Measurements from ENCODE around the gene AOC1. TPM values are rescaled to one million over a fixed set of nuclear protein-coding genes. Genes with fewer than 3 reads are reported as not detected.

Gene AOC1
- polyA plus RNA-seq, 1 donor from 2014 or later, result not detected

DNA sequence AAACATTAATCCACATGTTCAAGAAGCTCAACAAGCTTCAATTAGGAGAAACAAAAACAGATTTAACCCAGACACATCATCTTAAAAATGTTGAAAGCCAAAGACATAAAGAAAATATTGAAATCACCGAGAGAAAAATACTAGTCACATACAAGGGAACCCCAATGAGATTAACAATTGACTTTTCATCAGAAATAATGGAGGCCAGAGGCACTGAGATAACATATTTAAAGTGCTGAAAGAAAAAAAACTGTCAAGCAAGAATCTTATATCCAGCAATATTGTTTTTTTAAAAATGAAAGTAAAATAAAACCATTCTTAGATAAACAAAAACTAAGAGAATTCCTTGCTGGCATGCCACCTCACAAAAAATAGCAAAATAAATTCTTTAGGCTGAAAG is 28.9 kb downstream of the AOC1 start:
- H3K27ac ChIP-seq (ENCODE audit: low read length), result no peak overlapping the region
- no peak overlapping the region for H3K9ac ChIP-seq (ENCODE audit: low read length)
- no peaks in the 10 kb centered on the region for H4K20me1 ChIP-seq (ENCODE audit: insufficient read depth)
- no peaks in the 10 kb centered on the region for H3K9me2 ChIP-seq (ENCODE audit: insufficient read depth, low read length)
- H3K9me3 ChIP-seq (ENCODE audit: low read length), result no peaks in the 10 kb centered on the region
- H3K27me3 ChIP-seq (ENCODE audit: insufficient read depth, low read depth, low read length), result no peaks in the 10 kb centered on the region
- no peak overlapping the region for H2AFZ ChIP-seq (ENCODE audit: low read depth, low read length)
- no peak overlapping the region for H3K4me2 ChIP-seq (ENCODE audit: low read length)
- H3K4me3 ChIP-seq (ENCODE audit: low read length), result no peak overlapping the region
- no peaks in the 10 kb centered on the region for H3F3A ChIP-seq (ENCODE audit: insufficient read depth, low read length, poor library complexity, severe bottlenecking)
- no peaks in the 10 kb centered on the region for H3K36me3 ChIP-seq (ENCODE audit: insufficient read depth, low read length)
- no peaks in the 10 kb centered on the region for H3K79me2 ChIP-seq (replicated peaks; ENCODE audit: insufficient read depth, low read length)
- TF ChIP-seq EP300 (conservative IDR thresholded peaks at IDR 0.05; ENCODE audit: poor library complexity, severe bottlenecking) (no peak), TAF1 (IDR thresholded peaks at IDR 0.05; ENCODE audit: low read depth) (no peak), POLR2AphosphoS5 (IDR thresholded peaks at IDR 0.05) (no peak), RAD21 (conservative IDR thresholded peaks at IDR 0.05) (no peak), SMC3 (conservative IDR thresholded peaks at IDR 0.05; ENCODE audit: poor library complexity) (no peak), MXI1 (conservative IDR thresholded peaks at IDR 0.05; ENCODE audit: poor library complexity, severe bottlenecking) (no peak), EZH2 (IDR thresholded peaks at IDR 0.05; ENCODE audit: borderline replicate concordance, insufficient read depth, low read length, poor library complexity, severe bottlenecking) (no peak)
- TF ChIP-seq, protein P1, sequence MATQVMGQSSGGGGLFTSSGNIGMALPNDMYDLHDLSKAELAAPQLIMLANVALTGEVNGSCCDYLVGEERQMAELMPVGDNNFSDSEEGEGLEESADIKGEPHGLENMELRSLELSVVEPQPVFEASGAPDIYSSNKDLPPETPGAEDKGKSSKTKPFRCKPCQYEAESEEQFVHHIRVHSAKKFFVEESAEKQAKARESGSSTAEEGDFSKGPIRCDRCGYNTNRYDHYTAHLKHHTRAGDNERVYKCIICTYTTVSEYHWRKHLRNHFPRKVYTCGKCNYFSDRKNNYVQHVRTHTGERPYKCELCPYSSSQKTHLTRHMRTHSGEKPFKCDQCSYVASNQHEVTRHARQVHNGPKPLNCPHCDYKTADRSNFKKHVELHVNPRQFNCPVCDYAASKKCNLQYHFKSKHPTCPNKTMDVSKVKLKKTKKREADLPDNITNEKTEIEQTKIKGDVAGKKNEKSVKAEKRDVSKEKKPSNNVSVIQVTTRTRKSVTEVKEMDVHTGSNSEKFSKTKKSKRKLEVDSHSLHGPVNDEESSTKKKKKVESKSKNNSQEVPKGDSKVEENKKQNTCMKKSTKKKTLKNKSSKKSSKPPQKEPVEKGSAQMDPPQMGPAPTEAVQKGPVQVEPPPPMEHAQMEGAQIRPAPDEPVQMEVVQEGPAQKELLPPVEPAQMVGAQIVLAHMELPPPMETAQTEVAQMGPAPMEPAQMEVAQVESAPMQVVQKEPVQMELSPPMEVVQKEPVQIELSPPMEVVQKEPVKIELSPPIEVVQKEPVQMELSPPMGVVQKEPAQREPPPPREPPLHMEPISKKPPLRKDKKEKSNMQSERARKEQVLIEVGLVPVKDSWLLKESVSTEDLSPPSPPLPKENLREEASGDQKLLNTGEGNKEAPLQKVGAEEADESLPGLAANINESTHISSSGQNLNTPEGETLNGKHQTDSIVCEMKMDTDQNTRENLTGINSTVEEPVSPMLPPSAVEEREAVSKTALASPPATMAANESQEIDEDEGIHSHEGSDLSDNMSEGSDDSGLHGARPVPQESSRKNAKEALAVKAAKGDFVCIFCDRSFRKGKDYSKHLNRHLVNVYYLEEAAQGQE (IDR thresholded peaks at IDR 0.05; ENCODE audit: borderline replicate concordance), result no peak
- TF ChIP-seq, protein P2, sequence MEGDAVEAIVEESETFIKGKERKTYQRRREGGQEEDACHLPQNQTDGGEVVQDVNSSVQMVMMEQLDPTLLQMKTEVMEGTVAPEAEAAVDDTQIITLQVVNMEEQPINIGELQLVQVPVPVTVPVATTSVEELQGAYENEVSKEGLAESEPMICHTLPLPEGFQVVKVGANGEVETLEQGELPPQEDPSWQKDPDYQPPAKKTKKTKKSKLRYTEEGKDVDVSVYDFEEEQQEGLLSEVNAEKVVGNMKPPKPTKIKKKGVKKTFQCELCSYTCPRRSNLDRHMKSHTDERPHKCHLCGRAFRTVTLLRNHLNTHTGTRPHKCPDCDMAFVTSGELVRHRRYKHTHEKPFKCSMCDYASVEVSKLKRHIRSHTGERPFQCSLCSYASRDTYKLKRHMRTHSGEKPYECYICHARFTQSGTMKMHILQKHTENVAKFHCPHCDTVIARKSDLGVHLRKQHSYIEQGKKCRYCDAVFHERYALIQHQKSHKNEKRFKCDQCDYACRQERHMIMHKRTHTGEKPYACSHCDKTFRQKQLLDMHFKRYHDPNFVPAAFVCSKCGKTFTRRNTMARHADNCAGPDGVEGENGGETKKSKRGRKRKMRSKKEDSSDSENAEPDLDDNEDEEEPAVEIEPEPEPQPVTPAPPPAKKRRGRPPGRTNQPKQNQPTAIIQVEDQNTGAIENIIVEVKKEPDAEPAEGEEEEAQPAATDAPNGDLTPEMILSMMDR (IDR thresholded peaks at IDR 0.05; ENCODE audit: poor library complexity, severe bottlenecking), result no peak

DNA sequence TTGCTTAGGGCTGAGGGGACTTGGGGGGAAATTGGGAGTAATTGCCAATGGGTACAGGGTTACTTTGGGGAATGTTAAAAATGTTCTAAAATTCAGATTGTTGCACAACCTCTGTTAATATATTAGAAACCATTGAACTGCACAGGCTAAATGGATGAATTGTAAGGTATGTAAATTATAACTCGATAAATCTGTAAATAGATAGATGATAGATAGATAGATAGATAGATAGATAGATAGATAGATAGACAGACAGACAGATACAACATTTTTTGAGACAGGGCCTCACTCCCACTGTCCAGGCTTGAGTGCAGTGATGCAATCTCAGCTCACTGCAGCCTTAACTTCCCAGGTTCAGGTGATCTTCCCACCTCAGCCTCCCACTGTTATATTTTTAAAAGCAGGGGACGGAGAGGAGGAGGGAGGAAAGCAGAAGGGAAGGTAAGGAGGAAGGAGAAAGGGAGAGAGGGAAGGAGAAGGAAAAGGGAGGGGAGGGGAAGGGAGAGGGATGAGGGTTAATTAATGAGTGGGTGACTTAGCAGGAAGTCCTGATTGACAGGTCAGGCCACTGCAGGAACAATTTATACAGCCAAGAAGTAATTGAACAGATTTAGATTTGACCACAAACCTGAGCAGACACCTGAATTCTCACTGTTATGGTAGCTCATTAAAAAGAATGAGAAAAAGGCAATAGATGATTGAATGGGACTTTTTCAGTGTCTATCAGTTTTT is 38.7 kb downstream of the AOC1 start:
- Histone ChIP-seq H3K4me2 (ENCODE audit: low read length) (no peak overlapping the region), H3K79me2 (replicated peaks; ENCODE audit: insufficient read depth, low read length) (no peaks in the 10 kb centered on the region), H3F3A (ENCODE audit: insufficient read depth, low read length, poor library complexity, severe bottlenecking) (no peaks in the 10 kb centered on the region), H3K9ac (ENCODE audit: low read length) (no peak overlapping the region), H3K9me3 (ENCODE audit: low read length) (no peaks in the 10 kb centered on the region), H2AFZ (ENCODE audit: low read depth, low read length) (no peak overlapping the region), H3K27ac (ENCODE audit: low read length) (no peak overlapping the region), H4K20me1 (ENCODE audit: insufficient read depth) (no peaks in the 10 kb centered on the region), H3K36me3 (ENCODE audit: insufficient read depth, low read length) (no peaks in the 10 kb centered on the region), H3K27me3 (ENCODE audit: insufficient read depth, low read depth, low read length) (no peaks in the 10 kb centered on the region), H3K4me3 (ENCODE audit: low read length) (no peak overlapping the region), H3K9me2 (ENCODE audit: insufficient read depth, low read length) (no peaks in the 10 kb centered on the region)
- TF ChIP-seq, protein P1 (IDR thresholded peaks at IDR 0.05; ENCODE audit: borderline replicate concordance), result no peak
- TF ChIP-seq POLR2AphosphoS5 (IDR thresholded peaks at IDR 0.05) (no peak), RAD21 (conservative IDR thresholded peaks at IDR 0.05) (no peak), EP300 (conservative IDR thresholded peaks at IDR 0.05; ENCODE audit: poor library complexity, severe bottlenecking) (no peak)
